Vagina (tissue), 2 donors: ENCODE results near the gene BDH1. TPM values are rescaled to one million over a fixed set of nuclear protein-coding genes. Genes with fewer than 3 reads are reported as not detected.
"Not testable (repeated sequence)": the region's sequence is repeated elsewhere in the genome, so short reads cannot be mapped to it uniquely, and the experiment has no call there.

Experiments used
- DNase-seq, 2 donors: peaks; one replicate each; pipeline ENCODE4 v3.0.0-alpha.2; 2017; ENCODE audit errors: extremely low spot score in 2 of 2
- H3K27ac ChIP-seq: fragments of 200-600 bp; sonication (generic); one replicate; pipeline ENCODE4 v1.5.1; 2019
- H3K27me3 ChIP-seq: fragments of 200-600 bp; sonication (generic); one replicate; pipeline ENCODE4 v1.5.1; 2019
- H3K36me3 ChIP-seq, 2 donors: fragments of 200-600 bp; sonication (generic); one replicate each; pipeline ENCODE4 v1.5.1; 2017 to 2019
- H3K4me1 ChIP-seq: fragments of 200-600 bp; sonication (generic); one replicate; pipeline ENCODE4 v1.5.1; 2019
- H3K4me3 ChIP-seq, 2 donors: fragments of 200-600 bp; sonication (generic); 1 replicate in 1 of 2; 2 replicates in 1 of 2; pipeline ENCODE4 v1.5.1; 2016 to 2019
- H3K9me3 ChIP-seq: fragments of 200-600 bp; sonication (generic); one replicate; pipeline ENCODE4 v1.5.1; 2019
- CTCF ChIP-seq, 3 experiments: fragments of 450-650 bp in 2 of 3; fragments of 200-600 bp in 1 of 3; sonication (generic) in 1 of 3; IDR thresholded peaks; one replicate each; pipeline ENCODE4 v1.5.1; 2017 to 2019; ENCODE audit warnings: antibody characterized with exemption in 3 of 3, mild to moderate bottlenecking in 2 of 3, moderate library complexity in 2 of 3
- POLR2A ChIP-seq, 2 donors: fragments of 450-650 bp; IDR thresholded peaks; one replicate each; pipeline ENCODE4 v1.6.1; 2017; ENCODE audit warnings: antibody characterized with exemption in 2 of 2, mild to moderate bottlenecking in 2 of 2, moderate library complexity in 2 of 2
- POLR2AphosphoS5 ChIP-seq, 2 donors: sonication (generic); formaldehyde crosslinking; IDR thresholded peaks; one replicate each; pipeline ENCODE4 v1.9.0; 2017; ENCODE audit warnings: antibody characterized with exemption in 2 of 2, mild to moderate bottlenecking in 2 of 2, low read depth in 1 of 2; ENCODE audit not compliant: insufficient read depth in 1 of 2
- intact Hi-C: fragments of 100-400 bp; cut with DNase I; formaldehyde crosslinking; loops from one replicate; pipeline ENCODE4 v1.15.1; 2023
- total RNA-seq: library from RNA; depleted of rRNA; stranded (reverse); fragments of >200 nt; gene quantifications from one replicate; pipeline ENCODE4 v1.2.3, GENCODE V29; 2016

BDH1 gene
- total RNA-seq, 1 donor from 2014 or later: 30.2 TPM

GRCh38 chr3:197521277-197522182, 34.2 kb downstream of the BDH1 start:
- no peak overlapping the region for H3K27ac ChIP-seq
- no peak overlapping the region for H3K4me3 ChIP-seq
- no peak for TF ChIP-seq POLR2A (IDR thresholded peaks at IDR 0.05)
- TF ChIP-seq POLR2AphosphoS5 (IDR thresholded peaks at IDR 0.05; ENCODE audit: insufficient read depth in 1 of 2, low read depth in 1 of 2): no peak
- TF ChIP-seq CTCF (IDR thresholded peaks at IDR 0.05): no peak
- H3K9me3 ChIP-seq: no peaks in the 10 kb centered on the region
- intact Hi-C loops: no loop called here
- DNase-seq: no peak
- peaks cover 39% of the 10 kb centered on the region for H3K4me1 ChIP-seq
- H3K36me3 ChIP-seq: no peaks in the 10 kb centered on the region
- H3K27me3 ChIP-seq: no peaks in the 10 kb centered on the region

- Histone ChIP-seq H3K27ac (no peak overlapping the region), H3K4me1 (peaks cover 39% of the 10 kb centered on the region), H3K27me3 (no peaks in the 10 kb centered on the region), H3K4me3 (no peak overlapping the region), H3K36me3 (no peaks in the 10 kb centered on the region), H3K9me3 (no peaks in the 10 kb centered on the region)
- TF ChIP-seq POLR2AphosphoS5 (IDR thresholded peaks at IDR 0.05; ENCODE audit: insufficient read depth in 1 of 2, low read depth in 1 of 2): no peak
- intact Hi-C loops: no loop called here
- DNase-seq: no peak
These were observed 35.2 kb downstream of the BDH1 start for GRCh38 chr3:197520311-197521276.

- Histone ChIP-seq H3K27ac (no peak overlapping the region), H3K4me1 (peaks cover 44% of the 10 kb centered on the region), H3K9me3 (no peaks in the 10 kb centered on the region), H3K36me3 (no peaks in the 10 kb centered on the region), H3K27me3 (no peaks in the 10 kb centered on the region), H3K4me3 (no peak overlapping the region)
- no peak for DNase-seq
- intact Hi-C loops: no loop called here
- TF ChIP-seq POLR2A (IDR thresholded peaks at IDR 0.05): no peak
- TF ChIP-seq POLR2AphosphoS5 (IDR thresholded peaks at IDR 0.05; ENCODE audit: insufficient read depth in 1 of 2, low read depth in 1 of 2): no peak
- TF ChIP-seq CTCF (IDR thresholded peaks at IDR 0.05): no peak
These were observed 36.0 kb downstream of the BDH1 start for GRCh38 chr3:197519801-197520211.

- intact Hi-C loops: no loop called here
- H3K4me3 ChIP-seq: no peak overlapping the region
- no peak for DNase-seq
- TF ChIP-seq POLR2A (IDR thresholded peaks at IDR 0.05): no peak
- TF ChIP-seq POLR2AphosphoS5 (IDR thresholded peaks at IDR 0.05; ENCODE audit: insufficient read depth in 1 of 2, low read depth in 1 of 2): no peak
- no peak for TF ChIP-seq CTCF (IDR thresholded peaks at IDR 0.05)
- no peaks in the 10 kb centered on the region for H3K36me3 ChIP-seq
- no peak overlapping the region for H3K27ac ChIP-seq
- H3K27me3 ChIP-seq: no peaks in the 10 kb centered on the region
- no peaks in the 10 kb centered on the region for H3K9me3 ChIP-seq
- H3K4me1 ChIP-seq: peaks cover 50% of the 10 kb centered on the region
These were observed 36.8 kb downstream of the BDH1 start for GRCh38 chr3:197518881-197519421.

- H3K36me3 ChIP-seq, intact Hi-C loops, DNase-seq, H3K9me3 ChIP-seq, H3K4me3 ChIP-seq, H3K27ac ChIP-seq, H3K27me3 ChIP-seq: not testable (repeated sequence)
- H3K4me1 ChIP-seq: peaks cover 43% of the 10 kb centered on the region
These were observed 37.7 kb downstream of the BDH1 start for GRCh38 chr3:197517922-197518683.

GRCh38 chr3:197516890-197517606, 38.7 kb downstream of the BDH1 start:
- peaks cover 32% of the 10 kb centered on the region for H3K4me1 ChIP-seq
- intact Hi-C loops, H3K9me3 ChIP-seq, H3K27me3 ChIP-seq, H3K4me3 ChIP-seq, H3K36me3 ChIP-seq, DNase-seq: not testable (repeated sequence)
- peak overlapping the region; percentile 54 for H3K27ac ChIP-seq
